HFFc6 (cell line): ENCODE data around the gene CXCR2. TPM values are rescaled to one million over a fixed set of nuclear protein-coding genes. Genes with fewer than 3 reads are reported as not detected.

Experiments
- DNase-seq: peaks from one replicate; pipeline ENCODE4 v3.0.0-alpha.2; 2018
- H3K27ac Mint-ChIP-seq: 2 replicates; pipeline ENCODE4 v1.8.0; 2020; ENCODE audit warnings: mild to moderate bottlenecking, mixed read lengths
- H3K27me3 Mint-ChIP-seq: 2 replicates; pipeline ENCODE4 v1.8.0; 2021; ENCODE audit warnings: mild to moderate bottlenecking, moderate library complexity, mixed read lengths; ENCODE audit not compliant: insufficient read depth
- H3K36me3 Mint-ChIP-seq: 2 replicates; pipeline ENCODE4 v1.8.0; 2021; ENCODE audit warnings: low read depth, mixed read lengths
- H3K4me1 Mint-ChIP-seq: 2 replicates; pipeline ENCODE4 v1.8.0; 2020; ENCODE audit warnings: low read depth, mixed read lengths
- H3K4me3 Mint-ChIP-seq: 2 replicates; pipeline ENCODE4 v1.8.0; 2020; ENCODE audit warnings: mild to moderate bottlenecking, moderate library complexity, mixed read lengths
- H3K9me3 Mint-ChIP-seq: 2 replicates; pipeline ENCODE4 v1.8.0; 2020; ENCODE audit warnings: mild to moderate bottlenecking, mixed read lengths
- CTCF ChIP-seq: fragments of 200-600 bp; sonication (generic); IDR thresholded peaks from 2 replicates; pipeline ENCODE4 v1.5.0; 2021; ENCODE audit warnings: antibody characterized with exemption, mild to moderate bottlenecking
- total RNA-seq, 6 experiments: library from RNA; stranded (reverse); fragmentation: NEBNext Ultra II Directional; extraction: Animal tissue kit (Norgen Biotek cat#: 25700); gene quantifications; 2 replicates in 1 of 6; 3 replicates in 5 of 6; pipeline ENCODE4 v1.2.3, GENCODE V29; 2021

Gene CXCR2
- total RNA-seq, 6 experiments from 2014 or later: not detected

- DNase-seq: no peak
- Mint-ChIP-seq H3K27me3 (peaks cover 39% of the 10 kb centered on the region), H3K9me3 (no peaks in the 10 kb centered on the region; the same call in 1 of the 2 replicates), H3K4me3 (no peak overlapping the region), H3K4me1 (no peaks in the 10 kb centered on the region), H3K36me3 (no peaks in the 10 kb centered on the region), H3K27ac (no peak overlapping the region)
- TF ChIP-seq CTCF: no peak
Observed at GRCh38 chr2:218149848-218150440, 24.1 kb downstream of the CXCR2 start.

DNA sequence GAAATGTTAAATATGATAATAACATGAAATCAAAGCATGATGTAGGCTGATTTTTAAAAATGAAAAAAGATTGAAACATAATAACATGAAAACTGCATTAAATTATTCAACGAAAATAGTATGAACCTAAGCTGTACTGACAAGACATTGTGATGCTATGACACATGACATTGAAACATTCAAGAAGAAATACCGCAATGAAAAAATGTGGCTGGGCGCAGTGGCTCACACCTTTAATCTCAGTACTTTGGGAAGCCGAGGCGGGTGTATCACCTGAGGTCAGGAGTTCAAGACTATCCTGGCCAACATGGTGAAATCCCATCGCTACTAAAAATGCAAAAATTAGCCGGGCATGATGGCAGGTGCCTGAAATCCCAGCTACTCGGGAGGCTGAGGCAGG is 26.3 kb downstream of the CXCR2 start:
- Mint-ChIP-seq H3K36me3 (no peaks in the 10 kb centered on the region), H3K9me3 (no peaks in the 10 kb centered on the region), H3K27me3 (peaks cover 48% of the 10 kb centered on the region), H3K4me1 (no peaks in the 10 kb centered on the region), H3K27ac (no peak overlapping the region), H3K4me3 (no peak overlapping the region)
- no peak for DNase-seq
- TF ChIP-seq CTCF: no peak

DNA sequence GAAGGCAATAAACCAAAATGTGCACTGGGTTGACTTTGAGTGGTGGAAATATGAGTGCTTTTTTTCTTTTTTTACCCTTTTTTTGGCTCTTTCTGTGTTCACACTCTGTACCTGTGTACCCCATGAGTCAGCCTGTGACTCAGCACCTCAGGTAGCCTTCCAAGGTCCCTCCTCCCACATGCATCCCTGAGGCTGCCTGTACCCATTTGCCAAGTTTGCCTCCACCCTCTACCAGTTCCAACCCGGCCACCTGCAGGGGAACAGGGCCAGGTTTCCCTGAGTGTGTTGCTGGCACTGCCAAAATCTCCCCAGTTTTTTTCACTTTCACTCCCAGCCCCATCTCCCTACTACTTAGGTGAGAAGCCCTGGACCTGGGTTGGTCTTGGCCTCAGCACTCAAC is 26.9 kb downstream of the CXCR2 start:
- H3K4me3 Mint-ChIP-seq: no peak overlapping the region
- H3K27me3 Mint-ChIP-seq: peaks cover 54% of the 10 kb centered on the region
- TF ChIP-seq CTCF: no peak
- DNase-seq: no peak
- H3K36me3 Mint-ChIP-seq: no peaks in the 10 kb centered on the region
- H3K27ac Mint-ChIP-seq: no peak overlapping the region
- no peaks in the 10 kb centered on the region for H3K4me1 Mint-ChIP-seq
- no peaks in the 10 kb centered on the region for H3K9me3 Mint-ChIP-seq

DNA sequence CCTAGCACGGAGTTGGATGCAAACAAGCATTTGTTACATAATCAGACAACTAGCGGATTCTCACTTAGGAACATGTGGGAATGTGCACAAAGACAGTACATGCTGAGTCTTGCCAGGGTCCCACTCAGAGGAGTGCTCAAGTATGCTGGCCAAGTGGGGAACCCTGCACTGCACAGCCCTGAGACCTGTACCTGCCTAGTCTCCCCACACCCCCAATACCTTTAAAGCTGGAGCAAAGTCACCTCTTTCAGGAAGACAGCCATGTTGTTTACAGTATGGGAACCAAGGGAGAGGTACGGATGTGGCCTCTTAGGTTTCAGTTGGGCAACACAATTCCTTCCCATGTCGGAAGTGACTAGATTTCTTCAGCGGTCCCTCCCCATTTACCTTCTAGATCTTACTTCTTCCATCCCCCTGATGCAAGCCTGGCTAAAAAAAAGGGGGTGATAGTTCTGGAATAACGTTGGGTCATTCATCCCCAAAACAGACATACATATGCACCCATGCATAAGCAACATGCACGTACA is 30.2 kb downstream of the CXCR2 start:
- no peak for TF ChIP-seq CTCF
- H3K4me1 Mint-ChIP-seq: no peaks in the 10 kb centered on the region
- H3K27me3 Mint-ChIP-seq: peaks cover 55% of the 10 kb centered on the region
- no peaks in the 10 kb centered on the region for H3K36me3 Mint-ChIP-seq
- H3K9me3 Mint-ChIP-seq: no peaks in the 10 kb centered on the region
- no peak overlapping the region for H3K27ac Mint-ChIP-seq
- H3K4me3 Mint-ChIP-seq: no peak overlapping the region
- no peak for DNase-seq

- H3K36me3 Mint-ChIP-seq: no peaks in the 10 kb centered on the region
- H3K27me3 Mint-ChIP-seq: peaks cover 75% of the 10 kb centered on the region
- no peak overlapping the region for H3K4me3 Mint-ChIP-seq
- TF ChIP-seq CTCF: no peak
- H3K27ac Mint-ChIP-seq: no peak overlapping the region
- DNase-seq: no peak
- H3K9me3 Mint-ChIP-seq: no peaks in the 10 kb centered on the region
- no peaks in the 10 kb centered on the region for H3K4me1 Mint-ChIP-seq
Observed at GRCh38 chr2:218161644-218162043, 35.8 kb downstream of the CXCR2 start.
